Central memory CD4-positive, alpha-beta T cell (primary cell): ENCODE data around the gene UNC5CL.

ENCODE experiments used
- DNase-seq: peaks from one replicate; pipeline ENCODE4 v3.0.0; 2022

UNC5CL gene

GRCh38 chr6:41000248-41000647, 38.8 kb downstream of the UNC5CL start:
- DNase-seq = no peak

DNA sequence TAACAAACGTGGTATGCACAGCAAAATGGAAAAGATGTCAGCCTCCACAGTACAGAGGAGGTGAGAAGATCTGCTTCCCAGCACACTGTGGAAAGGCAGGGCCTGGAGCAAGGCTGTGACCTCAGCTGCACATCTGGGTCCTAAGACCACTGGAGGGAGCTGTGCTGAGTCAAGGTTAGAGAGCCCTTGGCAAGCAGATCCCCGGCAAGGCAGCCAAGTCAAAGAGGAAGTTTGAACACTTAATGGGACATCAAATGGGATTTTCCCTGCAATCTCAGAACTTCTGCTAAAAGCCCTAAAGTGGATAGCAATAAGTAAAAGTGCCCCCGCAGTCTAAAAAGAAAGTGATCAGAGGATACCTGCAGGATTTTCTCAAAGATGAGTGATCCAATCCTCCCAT, 39.5 kb downstream of the UNC5CL start:
- DNase-seq = no peak

DNA sequence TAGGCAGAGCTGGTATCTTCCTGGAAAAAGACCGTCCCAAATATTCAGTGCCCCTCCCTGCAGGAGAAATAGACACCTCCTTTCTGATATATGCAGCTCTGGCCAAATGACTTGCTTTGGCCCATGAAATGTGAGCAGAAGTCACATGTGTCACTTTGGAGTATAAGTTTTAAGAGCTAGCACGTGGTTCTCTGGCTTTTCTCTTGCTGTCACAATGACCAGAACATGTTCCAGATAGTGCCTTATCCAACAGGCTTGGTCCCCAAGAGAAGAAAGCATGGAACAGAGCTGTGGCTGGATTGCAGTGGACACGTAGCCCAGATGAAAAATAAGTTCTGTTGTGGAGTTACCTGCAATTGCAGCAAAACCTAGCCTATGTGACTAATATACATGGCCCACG, 40.4 kb downstream of the UNC5CL start:
- no peak for DNase-seq

DNA sequence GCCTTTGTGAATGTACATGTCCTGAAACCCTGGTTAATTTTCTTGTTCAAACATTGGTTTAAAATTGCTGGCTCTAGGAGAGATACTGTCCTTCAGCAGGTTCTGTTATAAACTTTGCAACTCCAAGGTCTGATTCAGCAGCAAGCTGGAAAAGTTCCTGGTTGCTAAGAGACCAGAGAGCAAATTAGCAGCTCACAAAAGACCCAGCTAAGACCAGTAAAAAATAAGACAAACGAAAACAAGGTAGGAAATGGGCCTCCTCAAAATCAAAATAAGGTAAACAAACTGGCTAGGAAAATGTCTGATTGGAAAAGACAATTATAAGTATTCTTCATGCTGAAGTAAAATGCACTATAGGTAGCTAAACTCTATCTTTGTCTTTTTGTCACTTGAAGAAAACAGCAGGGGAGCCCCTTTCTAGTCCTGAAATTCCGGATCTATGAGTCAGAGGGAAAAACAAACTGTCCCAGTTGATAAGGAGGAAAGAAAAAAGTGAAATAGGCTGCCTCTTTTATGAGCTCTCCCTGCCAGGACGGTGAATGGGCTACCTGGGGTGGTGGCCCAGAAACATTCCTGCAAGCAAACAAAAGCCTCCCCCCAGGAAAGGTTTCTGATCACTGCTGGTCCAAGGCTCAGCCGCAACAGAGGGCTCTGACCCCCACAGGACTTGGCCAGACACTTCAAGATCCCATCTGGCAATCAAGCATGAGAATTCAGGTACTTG, 41.6 kb downstream of the UNC5CL start:
- no peak for DNase-seq

GRCh38 chr6:40996591-40997233, 42.3 kb downstream of the UNC5CL start:
- no peak for DNase-seq

GRCh38 chr6:40992746-40993145, 46.3 kb downstream of the UNC5CL start:
- no peak for DNase-seq

DNA sequence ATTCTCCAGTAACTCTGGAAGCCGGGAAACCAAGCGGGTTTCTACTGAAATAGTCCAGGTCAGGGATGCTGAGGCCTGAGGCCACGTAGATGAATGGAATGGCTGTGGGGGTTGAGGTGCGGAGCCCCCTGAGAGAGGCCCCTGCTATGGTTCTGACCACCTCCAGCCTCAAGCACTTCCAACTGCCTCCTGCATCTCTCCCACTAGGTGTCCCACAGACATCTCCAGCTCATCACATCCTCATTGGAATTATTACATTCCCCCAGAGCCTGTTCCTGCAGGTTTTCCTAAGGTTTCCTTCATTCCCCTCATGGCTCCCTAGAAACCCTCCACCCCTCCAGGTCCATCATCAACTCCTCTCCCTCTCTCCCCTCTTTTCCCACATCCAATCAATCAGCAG, 48.7 kb downstream of the UNC5CL start:
- DNase-seq = no peak

DNA sequence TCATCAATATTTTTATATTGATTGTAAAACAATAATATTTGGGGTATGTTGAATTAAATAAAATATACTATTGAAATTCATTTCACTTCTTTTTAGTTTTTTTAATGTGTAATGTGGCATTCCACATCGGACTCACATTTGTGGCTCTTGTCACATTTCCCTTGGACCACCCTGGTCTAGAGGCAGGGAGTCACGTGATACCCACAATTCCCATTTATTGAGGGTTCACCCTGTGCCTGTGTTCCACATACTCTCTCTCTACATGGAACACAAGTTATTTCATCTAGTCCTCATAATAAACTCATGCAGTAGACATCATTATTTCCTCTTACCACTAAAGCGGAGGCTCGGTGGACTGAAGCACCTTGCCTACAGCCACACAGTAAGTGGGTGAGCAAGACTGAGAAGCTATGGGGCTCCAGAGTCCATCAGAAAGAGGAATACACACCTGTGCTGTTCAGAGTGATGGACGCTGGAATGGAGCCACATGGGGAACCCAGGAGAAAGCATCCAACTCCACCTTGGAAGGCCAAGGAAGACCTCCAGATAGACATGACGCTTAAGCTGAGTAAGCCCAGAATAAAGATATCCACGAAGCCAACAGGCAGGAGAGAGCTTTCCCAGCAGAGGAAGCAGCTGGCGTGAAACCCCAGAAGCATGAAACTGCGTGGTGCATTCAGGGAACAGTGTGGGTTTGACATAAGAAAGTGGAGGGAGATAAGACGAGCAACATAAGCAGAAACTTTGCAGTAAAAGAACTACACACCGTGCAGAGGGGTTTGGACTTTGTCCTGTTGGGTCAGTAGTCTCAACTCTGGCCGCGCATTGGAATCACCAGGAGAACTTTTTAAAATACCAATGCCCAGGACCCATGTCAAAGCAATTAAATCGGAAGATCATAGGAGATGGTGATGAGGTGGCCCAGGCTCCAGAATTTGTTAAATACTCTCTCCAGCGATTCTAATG, 49.5 kb downstream of the UNC5CL start:
- DNase-seq = no peak

- no peak for DNase-seq
Observed at GRCh38 chr6:40988634-40989033, 50.4 kb downstream of the UNC5CL start.

GRCh38 chr6:40986921-40987819, 51.9 kb downstream of the UNC5CL start:
- DNase-seq = no peak

DNA sequence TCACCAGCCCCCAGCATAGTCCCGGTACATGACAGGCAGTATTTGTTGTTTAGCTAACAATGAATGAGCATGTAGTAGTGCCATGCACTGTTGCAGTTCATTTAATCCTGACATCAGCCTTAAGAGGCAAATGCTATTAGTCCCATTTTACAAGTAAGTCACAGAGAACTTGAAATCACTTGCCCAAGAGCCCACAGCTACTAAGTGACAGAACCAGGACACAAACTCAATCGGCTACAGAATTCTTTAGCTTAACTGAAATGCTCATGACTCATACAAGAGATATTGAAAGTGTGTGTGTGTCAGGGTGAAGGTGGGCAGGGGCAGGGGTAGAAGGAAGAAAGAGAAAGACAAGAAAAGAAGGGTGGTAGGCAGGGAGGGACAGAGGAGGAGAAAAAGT, 52.7 kb downstream of the UNC5CL start:
- DNase-seq = no peak

DNA sequence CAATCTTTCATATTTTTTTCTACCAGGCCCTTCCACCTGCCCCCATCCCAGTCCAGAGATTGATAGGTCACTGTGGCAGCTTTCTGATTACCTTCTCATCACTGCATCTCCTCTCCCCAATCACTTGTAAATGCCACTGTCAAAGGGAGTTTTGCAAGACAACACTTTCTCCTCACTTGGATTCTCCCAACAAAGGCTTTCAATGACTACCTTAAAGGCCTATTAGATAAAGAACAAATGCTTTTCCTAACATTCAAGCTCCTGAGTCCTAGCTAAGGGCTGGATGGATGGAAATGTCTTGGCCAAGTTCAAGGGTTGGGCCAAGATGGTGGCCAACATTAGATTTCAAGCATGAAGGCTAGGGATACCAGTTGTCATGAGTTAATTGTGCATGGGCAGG, 55.3 kb downstream of the UNC5CL start:
- DNase-seq = no peak

GRCh38 chr6:40982917-40983316, 56.1 kb downstream of the UNC5CL start:
- no peak for DNase-seq

DNA sequence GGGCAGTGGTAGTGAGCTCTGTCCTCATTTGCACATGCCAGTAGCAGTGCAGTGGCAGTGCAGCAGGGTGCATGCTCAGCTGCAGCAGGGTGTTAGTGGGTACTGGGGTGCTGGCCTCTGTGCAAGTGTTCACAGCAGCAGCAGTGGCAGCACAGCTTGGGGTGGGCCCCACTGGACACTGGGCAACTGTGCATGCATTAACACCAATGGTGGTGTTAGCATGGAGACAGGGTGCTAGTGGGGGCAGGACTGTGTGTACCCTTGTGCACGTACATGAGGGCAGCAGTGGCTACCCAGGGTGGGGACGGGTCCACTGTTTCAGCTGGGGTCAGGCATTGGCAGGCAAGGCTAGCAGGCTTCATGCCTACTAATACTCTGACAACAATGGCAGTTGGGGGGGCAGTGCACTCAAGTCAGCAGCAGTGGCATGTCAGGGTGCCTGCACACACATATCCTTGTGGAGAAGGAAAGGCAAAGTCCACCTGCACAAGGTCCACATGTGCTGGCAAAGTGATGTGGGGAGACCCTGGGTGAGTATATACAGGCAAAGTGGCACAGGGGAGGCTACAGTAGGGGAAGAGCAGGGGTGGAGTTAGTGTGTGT, 60.2 kb downstream of the UNC5CL start:
- no peak for DNase-seq

- no peak for DNase-seq
Observed at GRCh38 chr6:40977695-40978094, 61.3 kb downstream of the UNC5CL start.

- no peak for DNase-seq
Observed at GRCh38 chr6:40977085-40977484, 61.9 kb downstream of the UNC5CL start.
